Neural cell (in vitro differentiated cells): ENCODE data around the gene PPP1R11. TPM values are rescaled to one million over a fixed set of nuclear protein-coding genes. Genes with fewer than 3 reads are reported as not detected.
A peak's percentile ranks its signal among the peaks of the same experiment; 100 is the strongest.

Experiments used
- H2AFZ ChIP-seq: fragments of 200-600, 300-800 bp; sonication (generic), shearing (Covaris generic); 2 replicates; pipeline ENCODE4 v1.6.0; 2014; ENCODE audit warnings: low read depth, mild to moderate bottlenecking, antibody characterized with exemption, low read length, moderate library complexity
- H3F3A ChIP-seq: fragments of 200-600 bp; shearing (Covaris generic); 2 replicates; pipeline ENCODE4 v1.6.1; 2016; ENCODE audit warnings: mild to moderate bottlenecking, moderate library complexity, mixed read lengths, antibody characterized with exemption, low read length; ENCODE audit not compliant: insufficient read depth, poor library complexity, severe bottlenecking
- H3K27ac ChIP-seq: fragments of 200-600, 300-800 bp; sonication (generic), shearing (Covaris generic); 2 replicates; pipeline ENCODE4 v1.5.1; 2014; ENCODE audit warnings: mild to moderate bottlenecking, low read length, moderate library complexity
- H3K27me3 ChIP-seq: fragments of 300-800, 200-600 bp; sonication (generic), shearing (Covaris generic); 2 replicates; pipeline ENCODE4 v1.6.0; 2014; ENCODE audit warnings: mild to moderate bottlenecking, low read depth, low read length, moderate library complexity; ENCODE audit not compliant: insufficient read depth
- H3K36me3 ChIP-seq: fragments of 300-800, 200-600 bp; sonication (generic), shearing (Covaris generic); 2 replicates; pipeline ENCODE4 v1.5.1; 2014; ENCODE audit warnings: mild to moderate bottlenecking, antibody characterized with exemption, low read length, moderate library complexity; ENCODE audit not compliant: insufficient read depth
- H3K4me2 ChIP-seq: fragments of 300-800, 200-600 bp; sonication (generic), shearing (Covaris generic); 2 replicates; pipeline ENCODE4 v1.6.0; 2014; ENCODE audit warnings: mild to moderate bottlenecking, low read length
- H3K4me3 ChIP-seq: fragments of 300-800, 200-600 bp; sonication (generic), shearing (Covaris generic); 2 replicates; pipeline ENCODE4 v1.5.1; 2014; ENCODE audit warnings: mild to moderate bottlenecking, low read length, moderate library complexity
- H3K79me2 ChIP-seq: fragments of 200-600 bp; shearing (Covaris generic); replicated peaks from 2 replicates; pipeline ENCODE4 v1.6.0; 2014; ENCODE audit warnings: mild to moderate bottlenecking, low read length, moderate library complexity; ENCODE audit not compliant: insufficient read depth
- H3K9ac ChIP-seq: fragments of 300-800, 200-600 bp; sonication (generic), shearing (Covaris generic); 2 replicates; pipeline ENCODE4 v1.6.1; 2016; ENCODE audit warnings: mild to moderate bottlenecking, low read length, mixed read lengths
- H3K9me2 ChIP-seq: fragments of 200-600 bp; shearing (Covaris generic); 2 replicates; pipeline ENCODE4 v1.6.1; 2016; ENCODE audit warnings: mild to moderate bottlenecking, low read length, mixed read lengths; ENCODE audit not compliant: insufficient read depth
- H3K9me3 ChIP-seq: fragments of 200-600, 300-800 bp; sonication (generic), shearing (Covaris generic); 2 replicates; pipeline ENCODE4 v1.6.1; 2016; ENCODE audit warnings: mild to moderate bottlenecking, mixed run types, low read length, moderate library complexity, mixed read lengths
- H4K20me1 ChIP-seq: fragments of 200-600 bp; shearing (Covaris generic); 2 replicates; pipeline ENCODE4 v1.6.1; 2016; ENCODE audit warnings: mild to moderate bottlenecking, mixed run types; ENCODE audit not compliant: insufficient read depth
- EP300 ChIP-seq: fragments of 450-650 bp; conservative IDR thresholded peaks from 2 replicates; pipeline ENCODE4 v1.6.1; 2014; ENCODE audit warnings: antibody characterized with exemption, mild to moderate bottlenecking, moderate library complexity; ENCODE audit not compliant: poor library complexity, severe bottlenecking
- EZH2 ChIP-seq: fragments of 200-600, 300-800 bp; shearing (Covaris generic), sonication (generic); IDR thresholded peaks from 2 replicates; pipeline ENCODE4 v1.6.1; 2014; ENCODE audit warnings: antibody characterized with exemption, low read length, borderline replicate concordance, mild to moderate bottlenecking; ENCODE audit not compliant: insufficient read depth, poor library complexity, severe bottlenecking
- MXI1 ChIP-seq: fragments of 450-650 bp; conservative IDR thresholded peaks from 2 replicates; pipeline ENCODE4 v1.6.1; 2014; ENCODE audit warnings: antibody characterized with exemption, mild to moderate bottlenecking; ENCODE audit not compliant: poor library complexity, severe bottlenecking
- POLR2AphosphoS5 ChIP-seq: IDR thresholded peaks from 2 replicates; pipeline ENCODE4 v1.6.1; 2012
- RAD21 ChIP-seq: fragments of 450-650 bp; conservative IDR thresholded peaks from 2 replicates; pipeline ENCODE4 v1.6.1; 2014; ENCODE audit warnings: antibody characterized with exemption, mild to moderate bottlenecking, moderate library complexity
- REST ChIP-seq: IDR thresholded peaks from 2 replicates; pipeline ENCODE4 v1.6.1; 2012; ENCODE audit warnings: borderline replicate concordance
- SMC3 ChIP-seq: fragments of 450-650 bp; conservative IDR thresholded peaks from 2 replicates; pipeline ENCODE4 v1.6.1; 2014; ENCODE audit warnings: antibody characterized with exemption, mild to moderate bottlenecking, moderate library complexity; ENCODE audit not compliant: poor library complexity
- TAF1 ChIP-seq: IDR thresholded peaks from 2 replicates; pipeline ENCODE4 v1.6.1; 2012; ENCODE audit warnings: low read depth
- polyA minus RNA-seq: library from RNA; depleted of rRNA, polyadenylated mRNA; stranded (reverse); fragments of >200 nt; gene quantifications from 2 replicates; pipeline ENCODE4 v1.2.3, GENCODE V29; 2014
- polyA plus RNA-seq: library from polyadenylated mRNA; depleted of rRNA; stranded (reverse); fragments of >200 nt; gene quantifications from 2 replicates; pipeline ENCODE4 v1.2.3, GENCODE V29; 2014
- TF ChIP-seq, protein P1 (sequence below): fragments of 450-650 bp; IDR thresholded peaks from 2 replicates; pipeline ENCODE4 v1.5.1; 2014; ENCODE audit warnings: antibody characterized with exemption, mild to moderate bottlenecking, moderate library complexity; ENCODE audit not compliant: poor library complexity, severe bottlenecking

Gene PPP1R11
- polyA plus RNA-seq (39.7 and 48.1 TPM in 2 replicates), polyA minus RNA-seq (32.1 and 40.7 TPM in 2 replicates)

- Histone ChIP-seq H3K27ac (peak within 1 kb of the TSS; percentile 98), H3K9me3 (no peaks in the 10 kb centered on the region), H3K79me2 (peaks cover 29% of the 10 kb centered on the region), H3K4me2 (peak within 1 kb of the TSS; percentile 81), H3K36me3 (no peaks in the 10 kb centered on the region), H3K27me3 (peaks cover 13% of the 10 kb centered on the region), H2AFZ (peak within 1 kb of the TSS; percentile 65), H3K4me3 (peak within 1 kb of the TSS; percentile 76), H3K9ac (peak within 1 kb of the TSS; percentile 93), H3F3A (peaks cover 7% of the 10 kb centered on the region), H3K9me2 (no peaks in the 10 kb centered on the region), H4K20me1 (no peaks in the 10 kb centered on the region)
- TF ChIP-seq TAF1 (peak; percentile 40), RAD21 (peak; percentile 17), POLR2AphosphoS5 (peak; percentile 72), MXI1 (peak; percentile 83), REST (peak; percentile 9), SMC3 (no peak), EZH2 (no peak), EP300 (peak; percentile 77)
- TF ChIP-seq, protein P1, sequence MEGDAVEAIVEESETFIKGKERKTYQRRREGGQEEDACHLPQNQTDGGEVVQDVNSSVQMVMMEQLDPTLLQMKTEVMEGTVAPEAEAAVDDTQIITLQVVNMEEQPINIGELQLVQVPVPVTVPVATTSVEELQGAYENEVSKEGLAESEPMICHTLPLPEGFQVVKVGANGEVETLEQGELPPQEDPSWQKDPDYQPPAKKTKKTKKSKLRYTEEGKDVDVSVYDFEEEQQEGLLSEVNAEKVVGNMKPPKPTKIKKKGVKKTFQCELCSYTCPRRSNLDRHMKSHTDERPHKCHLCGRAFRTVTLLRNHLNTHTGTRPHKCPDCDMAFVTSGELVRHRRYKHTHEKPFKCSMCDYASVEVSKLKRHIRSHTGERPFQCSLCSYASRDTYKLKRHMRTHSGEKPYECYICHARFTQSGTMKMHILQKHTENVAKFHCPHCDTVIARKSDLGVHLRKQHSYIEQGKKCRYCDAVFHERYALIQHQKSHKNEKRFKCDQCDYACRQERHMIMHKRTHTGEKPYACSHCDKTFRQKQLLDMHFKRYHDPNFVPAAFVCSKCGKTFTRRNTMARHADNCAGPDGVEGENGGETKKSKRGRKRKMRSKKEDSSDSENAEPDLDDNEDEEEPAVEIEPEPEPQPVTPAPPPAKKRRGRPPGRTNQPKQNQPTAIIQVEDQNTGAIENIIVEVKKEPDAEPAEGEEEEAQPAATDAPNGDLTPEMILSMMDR, result no peak
Measured at GRCh38 chr6:30066577-30067459, at the start of gene PPP1R11. Gene PPP1R11 (plus strand): TSS chr6:30067198. CDS start chr6:30067411, 213 bp downstream.

- Histone ChIP-seq H3F3A (no peaks in the 10 kb centered on the region), H3K79me2 (no peaks in the 10 kb centered on the region), H4K20me1 (no peaks in the 10 kb centered on the region), H3K27ac (no peak overlapping the region), H3K27me3 (no peaks in the 10 kb centered on the region), H3K9me3 (no peaks in the 10 kb centered on the region), H3K4me3 (no peak overlapping the region), H3K36me3 (peaks cover 5% of the 10 kb centered on the region), H3K9me2 (no peaks in the 10 kb centered on the region), H2AFZ (no peak overlapping the region), H3K9ac (no peak overlapping the region), H3K4me2 (no peak overlapping the region)
- TF ChIP-seq EZH2 (no peak), EP300 (no peak), POLR2AphosphoS5 (no peak), MXI1 (no peak), REST (no peak), TAF1 (no peak), RAD21 (no peak), SMC3 (no peak)
- TF ChIP-seq, protein P1, result no peak
Measured at GRCh38 chr6:30019819-30020218, 47.2 kb upstream of the PPP1R11 start.
